Middle frontal gyrus (tissue), 1 donor: ENCODE data around the gene NFE2L1.
"Not testable (repeated sequence)": the region's sequence is repeated elsewhere in the genome, so short reads cannot be mapped to it uniquely, and the experiment has no call there.

Experiments used
- DNase-seq: peaks from one replicate; pipeline ENCODE4 v3.0.0-alpha.2; 2015; ENCODE audit warnings: low spot score; ENCODE audit errors: extremely low spot score

The NFE2L1 gene

GRCh38 chr17:48067808-48068207 is 19.6 kb downstream of the NFE2L1 start:
- not testable (repeated sequence) for DNase-seq

- DNase-seq: no peak
These were observed 20.4 kb downstream of the NFE2L1 start for GRCh38 chr17:48068491-48068961.

- DNase-seq: no peak
These were observed 22.0 kb downstream of the NFE2L1 start for GRCh38 chr17:48070195-48070594.

- no peak for DNase-seq
These were observed 23.5 kb downstream of the NFE2L1 start for GRCh38 chr17:48071654-48072053.

GRCh38 chr17:48072811-48073210 is 24.7 kb downstream of the NFE2L1 start:
- not testable (repeated sequence) for DNase-seq

GRCh38 chr17:48073566-48074094 is 25.5 kb downstream of the NFE2L1 start:
- not testable (repeated sequence) for DNase-seq

GRCh38 chr17:48074322-48075081 is 26.3 kb downstream of the NFE2L1 start:
- DNase-seq: peak; percentile 66

- DNase-seq: not testable (repeated sequence)
These were observed 29.0 kb downstream of the NFE2L1 start for GRCh38 chr17:48077152-48077551.

- no peak for DNase-seq
These were observed 33.7 kb downstream of the NFE2L1 start for GRCh38 chr17:48081858-48082257.

- no peak for DNase-seq
These were observed 36.8 kb downstream of the NFE2L1 start for GRCh38 chr17:48084932-48085331.

- no peak for DNase-seq
These were observed 45.3 kb downstream of the NFE2L1 start for GRCh38 chr17:48093341-48094045.

- DNase-seq: no peak
These were observed 47.5 kb downstream of the NFE2L1 start for GRCh38 chr17:48095611-48096010.

GRCh38 chr17:48100160-48100559 is 52.0 kb downstream of the NFE2L1 start:
- no peak for DNase-seq

- no peak for DNase-seq
These were observed 52.4 kb downstream of the NFE2L1 start for GRCh38 chr17:48100591-48101011.

GRCh38 chr17:48101012-48101720 is 53.0 kb downstream of the NFE2L1 start, which contains the start of gene CBX1:
Gene CBX1, minus strand, starts transcription at chr17:48101478. Its CDS starts 24,474 bp downstream, at chr17:48077004.
- DNase-seq: peak; percentile 90

GRCh38 chr17:48102043-48102750 is 54.0 kb downstream of the NFE2L1 start:
- DNase-seq: no peak

- DNase-seq: no peak
These were observed 54.9 kb downstream of the NFE2L1 start for GRCh38 chr17:48102798-48103715.

- no peak for DNase-seq
These were observed 56.3 kb downstream of the NFE2L1 start for GRCh38 chr17:48104440-48104839.

GRCh38 chr17:48106802-48107136 is 58.6 kb downstream of the NFE2L1 start:
- no peak for DNase-seq
